Mesenchymal stem cell (in vitro differentiated cells and primary cell): ENCODE results near the gene TNK1.
"Not testable (repeated sequence)": the region's sequence is repeated elsewhere in the genome, so short reads cannot be mapped to it uniquely, and the experiment has no call there.

Experiments
- DNase-seq: peaks from one replicate; pipeline ENCODE4 v3.0.0-alpha.2; 2013
- H2AFZ ChIP-seq: one replicate; pipeline ENCODE4 v1.6.1; 2013; ENCODE audit warnings: low read depth, mild to moderate bottlenecking, control low read depth, inconsistent platforms, low read length, moderate library complexity
- H2AK5ac ChIP-seq: 2 replicates; pipeline ENCODE4 v1.6.1; 2013; ENCODE audit warnings: low read length, moderate library complexity, mild to moderate bottlenecking, inconsistent platforms; ENCODE audit not compliant: severe bottlenecking
- H2BK120ac ChIP-seq: one replicate; pipeline ENCODE4 v1.6.1; 2013; ENCODE audit warnings: low read depth, mild to moderate bottlenecking, inconsistent platforms, low read length, moderate library complexity
- H2BK12ac ChIP-seq, 2 experiments: one replicate each; pipeline ENCODE4 v1.6.1; 2013; ENCODE audit warnings: inconsistent platforms in 2 of 2, low read length in 2 of 2, mild to moderate bottlenecking in 2 of 2, moderate library complexity in 2 of 2, control low read depth in 1 of 2
- H2BK15ac ChIP-seq: one replicate; pipeline ENCODE4 v1.6.1; 2013; ENCODE audit warnings: mild to moderate bottlenecking, low read depth, inconsistent platforms; ENCODE audit not compliant: poor library complexity, severe bottlenecking
- H2BK5ac ChIP-seq: 2 replicates; pipeline ENCODE4 v1.6.1; 2013; ENCODE audit warnings: low read depth, mild to moderate bottlenecking, low read length, control low read depth, inconsistent platforms; ENCODE audit not compliant: poor library complexity, severe bottlenecking
- H3K14ac ChIP-seq, 2 experiments: one replicate each; pipeline ENCODE4 v1.6.1; 2013; ENCODE audit warnings: inconsistent platforms in 2 of 2, low read length in 2 of 2, control low read depth in 1 of 2, mild to moderate bottlenecking in 1 of 2, moderate library complexity in 1 of 2
- H3K18ac ChIP-seq, 2 experiments: one replicate each; pipeline ENCODE4 v1.6.1; 2013; ENCODE audit warnings: inconsistent platforms in 2 of 2, low read length in 2 of 2, control low read depth in 1 of 2, low read depth in 1 of 2, mild to moderate bottlenecking in 1 of 2
- H3K23ac ChIP-seq, 2 experiments: one replicate each; pipeline ENCODE4 v1.6.1; 2013; ENCODE audit warnings: inconsistent platforms in 2 of 2, low read length in 2 of 2, mild to moderate bottlenecking in 2 of 2, moderate library complexity in 2 of 2, control low read depth in 1 of 2
- H3K27ac ChIP-seq: 2 replicates; pipeline ENCODE4 v1.5.1; 2013; ENCODE audit warnings: mild to moderate bottlenecking, moderate library complexity, low read length, control low read depth, inconsistent platforms; ENCODE audit not compliant: poor library complexity, severe bottlenecking
- H3K27me3 ChIP-seq, 2 experiments: 2 replicates each; pipeline versions ENCODE4 v1.6.1 to v1.7.0; 2013; ENCODE audit warnings: low read length in 2 of 2, mild to moderate bottlenecking in 2 of 2, moderate library complexity in 2 of 2, control low read depth in 1 of 2, inconsistent platforms in 1 of 2; ENCODE audit not compliant: control insufficient read depth in 1 of 2, insufficient read depth in 1 of 2
- H3K36me3 ChIP-seq, 2 experiments: 2 replicates each; pipeline versions ENCODE4 v1.6.1 to v1.7.0; 2013; ENCODE audit warnings: low read length in 2 of 2, control low read depth in 1 of 2, inconsistent platforms in 1 of 2, low read depth in 1 of 2, mild to moderate bottlenecking in 1 of 2; ENCODE audit not compliant: insufficient read depth in 2 of 2, control insufficient read depth in 1 of 2
- H3K4ac ChIP-seq, 2 experiments: one replicate each; pipeline ENCODE4 v1.6.1; 2013; ENCODE audit warnings: inconsistent platforms in 2 of 2, low read length in 2 of 2, mild to moderate bottlenecking in 2 of 2, moderate library complexity in 2 of 2, control low read depth in 1 of 2, low read depth in 1 of 2
- H3K4me1 ChIP-seq: 2 replicates; pipeline ENCODE4 v1.6.1; 2013; ENCODE audit warnings: low read depth, low read length, control low read depth; ENCODE audit not compliant: control insufficient read depth, insufficient read depth
- H3K4me2 ChIP-seq: 2 replicates; pipeline ENCODE4 v1.6.1; 2013; ENCODE audit warnings: low read length, mild to moderate bottlenecking, inconsistent platforms; ENCODE audit not compliant: poor library complexity, severe bottlenecking
- H3K4me3 ChIP-seq, 2 experiments: 2 replicates each; pipeline versions ENCODE4 v1.5.1 to v1.7.0; 2013; ENCODE audit warnings: low read length in 2 of 2, mild to moderate bottlenecking in 2 of 2, control low read depth in 1 of 2, low read depth in 1 of 2; ENCODE audit not compliant: insufficient read depth in 1 of 2
- H3K79me1 ChIP-seq: replicated peaks from 2 replicates; pipeline ENCODE4 v1.6.1; 2013; ENCODE audit warnings: mild to moderate bottlenecking, control low read depth, low read length, inconsistent platforms; ENCODE audit not compliant: poor library complexity, severe bottlenecking
- H3K9ac ChIP-seq: 2 replicates; pipeline ENCODE4 v1.7.0; 2013; ENCODE audit warnings: mild to moderate bottlenecking, low read length, moderate library complexity
- H3K9me3 ChIP-seq: 2 replicates; pipeline ENCODE4 v1.7.0; 2013; ENCODE audit warnings: mild to moderate bottlenecking, low read length; ENCODE audit not compliant: control insufficient read depth
- H4K8ac ChIP-seq: one replicate; pipeline ENCODE4 v1.6.1; 2013; ENCODE audit warnings: inconsistent platforms, mild to moderate bottlenecking, low read length, moderate library complexity
- H4K91ac ChIP-seq: one replicate; pipeline ENCODE4 v1.6.1; 2013; ENCODE audit warnings: mild to moderate bottlenecking, low read length, inconsistent platforms
- WGBS: methylation state at CpG from one replicate; pipeline ENCODE4 v1.1.7; 2013; ENCODE audit warnings: mixed read lengths; 5-methylcytosine and 5-hydroxymethylcytosine counted together

Gene TNK1

DNA sequence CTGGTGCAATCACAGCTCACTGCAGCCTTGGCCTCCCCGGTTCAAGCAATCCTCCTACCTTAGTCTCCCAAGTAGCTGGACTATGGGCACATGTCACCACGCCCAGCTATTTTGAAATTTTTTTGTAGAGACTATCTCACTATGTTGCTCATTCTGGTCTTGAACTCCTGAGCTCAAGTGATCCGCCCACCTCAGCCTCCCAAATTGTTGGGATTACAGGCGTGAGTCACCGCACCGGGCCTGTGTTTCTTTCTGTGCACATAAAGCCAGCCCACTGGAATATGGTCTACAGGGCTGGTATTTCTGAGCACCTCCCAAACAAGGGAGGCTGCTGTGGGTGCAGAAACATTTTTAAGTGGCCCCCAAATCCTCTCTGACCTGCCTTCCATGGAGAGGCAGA is 17.6 kb upstream of the TNK1 start:
- Histone ChIP-seq H3K79me1 (no peaks in the 10 kb centered on the region), H2AFZ (no peak overlapping the region), H2AK5ac (no peak overlapping the region), H3K23ac (no peak overlapping the region), H3K4me3 (no peak overlapping the region), H3K4ac (no peak overlapping the region), H3K4me2 (no peak overlapping the region), H2BK120ac (no peak overlapping the region), H3K4me1 (peaks cover 1% of the 10 kb centered on the region), H3K18ac (no peak overlapping the region), H4K8ac (no peak overlapping the region), H3K27ac (no peak overlapping the region), H3K9ac (no peak overlapping the region), H3K14ac (no peak overlapping the region), H3K27me3 (peaks cover 3% of the 10 kb centered on the region in 2 experiments), H2BK12ac (no peak overlapping the region), H2BK15ac (no peak overlapping the region), H2BK5ac (no peak overlapping the region), H3K36me3 (no peaks in the 10 kb centered on the region), H4K91ac (no peak overlapping the region), H3K9me3 (no peaks in the 10 kb centered on the region)
- no peak for DNase-seq
- WGBS = 88% methylated on average over 6 of the region's 6 CpGs

GRCh38 chr17:7365963-7366362 is 14.9 kb upstream of the TNK1 start:
- not testable (repeated sequence) for H2BK120ac ChIP-seq, H3K23ac ChIP-seq, H3K4me1 ChIP-seq, H2AK5ac ChIP-seq, H3K18ac ChIP-seq, H3K27ac ChIP-seq, DNase-seq, H3K14ac ChIP-seq, H3K36me3 ChIP-seq, H2BK12ac ChIP-seq, H3K4me2 ChIP-seq, H3K4ac ChIP-seq, H3K9me3 ChIP-seq, H3K79me1 ChIP-seq, H4K8ac ChIP-seq, H2AFZ ChIP-seq, H2BK15ac ChIP-seq, H3K9ac ChIP-seq, H3K4me3 ChIP-seq, H2BK5ac ChIP-seq, H4K91ac ChIP-seq
- peaks cover 20% of the 10 kb centered on the region in 2 experiments for H3K27me3 ChIP-seq
- 77% methylated on average over 4 of the region's 7 CpGs for WGBS

GRCh38 chr17:7367083-7367482 is 13.8 kb upstream of the TNK1 start:
- Histone ChIP-seq H2BK120ac (no peak overlapping the region), H3K4me1 (no peaks in the 10 kb centered on the region), H3K4me3 (no peak overlapping the region), H2BK15ac (no peak overlapping the region), H3K14ac (no peak overlapping the region), H3K9ac (no peak overlapping the region), H3K27ac (no peak overlapping the region), H3K23ac (peak overlapping the region in 1 of 2 experiments; percentile 59), H3K18ac (no peak overlapping the region), H4K91ac (no peak overlapping the region), H2BK5ac (no peak overlapping the region), H3K36me3 (no peaks in the 10 kb centered on the region), H4K8ac (no peak overlapping the region), H2AFZ (no peak overlapping the region), H2BK12ac (no peak overlapping the region), H2AK5ac (no peak overlapping the region), H3K79me1 (no peaks in the 10 kb centered on the region), H3K9me3 (no peaks in the 10 kb centered on the region), H3K4me2 (no peak overlapping the region), H3K27me3 (peaks cover 20% of the 10 kb centered on the region in 2 experiments), H3K4ac (no peak overlapping the region)
- no peak for DNase-seq
- 91% methylated on average over 5 of the region's 8 CpGs for WGBS

DNA sequence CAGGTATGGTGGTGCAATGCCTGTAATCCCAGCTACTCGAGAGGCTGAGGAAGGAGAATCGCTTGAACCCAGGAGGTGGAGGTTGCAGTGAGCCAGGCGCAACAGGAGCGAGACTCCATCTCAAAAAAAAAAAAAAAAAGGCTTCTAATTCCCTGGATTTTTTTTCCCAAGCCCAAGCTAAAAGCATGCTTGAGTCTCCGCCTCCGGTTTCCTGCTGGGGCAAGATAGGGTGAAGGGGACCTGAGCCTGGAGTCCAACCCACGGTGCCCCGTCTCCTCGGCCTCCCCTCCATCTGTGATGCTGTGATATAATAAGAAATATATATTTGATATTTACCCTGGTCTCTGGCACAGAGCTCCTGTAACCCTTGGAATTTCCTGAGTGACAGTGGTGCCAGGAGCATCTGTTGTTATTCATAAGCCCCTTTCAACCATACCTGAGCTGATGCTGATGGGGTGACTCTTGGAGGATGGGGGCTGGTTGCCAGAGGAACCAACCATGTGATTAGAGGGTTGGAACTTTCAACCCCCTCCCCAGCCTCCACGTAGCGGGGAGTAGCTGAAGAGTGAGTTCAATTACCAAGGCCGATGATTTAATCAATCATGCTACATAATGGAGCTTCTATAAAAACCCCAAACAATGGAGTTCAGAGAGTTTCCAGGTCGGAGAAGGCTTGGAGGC is 12.8 kb upstream of the TNK1 start:
- Histone ChIP-seq H3K27ac (no peak overlapping the region), H2BK12ac (no peak overlapping the region), H3K18ac (no peak overlapping the region), H3K79me1 (no peaks in the 10 kb centered on the region), H3K4ac (no peak overlapping the region), H3K23ac (no peak overlapping the region), H4K91ac (no peak overlapping the region), H4K8ac (no peak overlapping the region), H3K4me1 (no peaks in the 10 kb centered on the region), H3K4me2 (no peak overlapping the region), H3K4me3 (no peak overlapping the region), H3K14ac (no peak overlapping the region), H3K9ac (no peak overlapping the region), H2AFZ (no peak overlapping the region), H3K27me3 (peaks cover 20% of the 10 kb centered on the region in 2 experiments), H2BK120ac (no peak overlapping the region), H2AK5ac (no peak overlapping the region), H3K9me3 (no peaks in the 10 kb centered on the region), H2BK15ac (no peak overlapping the region), H3K36me3 (no peaks in the 10 kb centered on the region), H2BK5ac (no peak overlapping the region)
- no peak for DNase-seq
- WGBS = 83% methylated on average over 7 of the region's 13 CpGs
